ENCODE data around the gene CDC42BPB.

- TF ChIP-seq, protein P1, sequence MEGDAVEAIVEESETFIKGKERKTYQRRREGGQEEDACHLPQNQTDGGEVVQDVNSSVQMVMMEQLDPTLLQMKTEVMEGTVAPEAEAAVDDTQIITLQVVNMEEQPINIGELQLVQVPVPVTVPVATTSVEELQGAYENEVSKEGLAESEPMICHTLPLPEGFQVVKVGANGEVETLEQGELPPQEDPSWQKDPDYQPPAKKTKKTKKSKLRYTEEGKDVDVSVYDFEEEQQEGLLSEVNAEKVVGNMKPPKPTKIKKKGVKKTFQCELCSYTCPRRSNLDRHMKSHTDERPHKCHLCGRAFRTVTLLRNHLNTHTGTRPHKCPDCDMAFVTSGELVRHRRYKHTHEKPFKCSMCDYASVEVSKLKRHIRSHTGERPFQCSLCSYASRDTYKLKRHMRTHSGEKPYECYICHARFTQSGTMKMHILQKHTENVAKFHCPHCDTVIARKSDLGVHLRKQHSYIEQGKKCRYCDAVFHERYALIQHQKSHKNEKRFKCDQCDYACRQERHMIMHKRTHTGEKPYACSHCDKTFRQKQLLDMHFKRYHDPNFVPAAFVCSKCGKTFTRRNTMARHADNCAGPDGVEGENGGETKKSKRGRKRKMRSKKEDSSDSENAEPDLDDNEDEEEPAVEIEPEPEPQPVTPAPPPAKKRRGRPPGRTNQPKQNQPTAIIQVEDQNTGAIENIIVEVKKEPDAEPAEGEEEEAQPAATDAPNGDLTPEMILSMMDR (IDR thresholded peaks at IDR 0.05; ENCODE audit: low read depth, low read length): no peak
- no peak for TF ChIP-seq EZH2phosphoT487 (IDR thresholded peaks at IDR 0.05; ENCODE audit: low read depth)
Observed at GRCh38 chr14:102943979-102944378, 113.4 kb downstream of the CDC42BPB start.

Measured in OCI-LY3 (cell line).